ENCODE data around the gene CEP128.

Gene CEP128

GRCh38 chr14:80523518-80524117 is 417.9 kb downstream of the CEP128 start:
- DNase-seq: no peak

- DNase-seq: no peak
These were observed 418.6 kb downstream of the CEP128 start for GRCh38 chr14:80522936-80523335.

GRCh38 chr14:80522411-80522810 is 419.1 kb downstream of the CEP128 start:
- DNase-seq: no peak

GRCh38 chr14:80521456-80521855 is 420.1 kb downstream of the CEP128 start:
- no peak for DNase-seq

GRCh38 chr14:80519002-80519401 is 422.5 kb downstream of the CEP128 start:
- no peak for DNase-seq

GRCh38 chr14:80518173-80518572 is 423.4 kb downstream of the CEP128 start:
- no peak for DNase-seq

GRCh38 chr14:80507292-80507869 is 434.2 kb downstream of the CEP128 start:
- DNase-seq: no peak

GRCh38 chr14:80504781-80505180 is 436.8 kb downstream of the CEP128 start:
- DNase-seq: no peak

- DNase-seq: no peak
These were observed 443.0 kb downstream of the CEP128 start for GRCh38 chr14:80498533-80498932.

- DNase-seq: no peak
These were observed 445.4 kb downstream of the CEP128 start for GRCh38 chr14:80496090-80496489.

- no peak for DNase-seq
These were observed 446.8 kb downstream of the CEP128 start for GRCh38 chr14:80494769-80495168.

- no peak for DNase-seq
These were observed 447.9 kb downstream of the CEP128 start for GRCh38 chr14:80493620-80494019.

GRCh38 chr14:80491650-80492049 is 449.9 kb downstream of the CEP128 start:
- no peak for DNase-seq

GRCh38 chr14:80491131-80491530 is 450.4 kb downstream of the CEP128 start:
- no peak for DNase-seq

- DNase-seq: no peak
These were observed 452.0 kb downstream of the CEP128 start for GRCh38 chr14:80489513-80489912.

GRCh38 chr14:80485764-80486163 is 455.8 kb downstream of the CEP128 start:
- DNase-seq: no peak

- DNase-seq: no peak
These were observed 458.2 kb downstream of the CEP128 start for GRCh38 chr14:80483331-80483730.

GRCh38 chr14:80477388-80478160 is 464.0 kb downstream of the CEP128 start:
- no peak for DNase-seq

- DNase-seq: no peak
These were observed 466.5 kb downstream of the CEP128 start for GRCh38 chr14:80475074-80475473.

- no peak for DNase-seq
These were observed 473.0 kb downstream of the CEP128 start for GRCh38 chr14:80468331-80469122.

- DNase-seq: no peak
These were observed 475.9 kb downstream of the CEP128 start for GRCh38 chr14:80465546-80466220.

GRCh38 chr14:80464531-80465149 is 476.9 kb downstream of the CEP128 start:
- DNase-seq: no peak
